ENCODE measurements around the gene EBI3.
"Not testable (repeated sequence)": the region's sequence is repeated elsewhere in the genome, so short reads cannot be mapped to it uniquely, and the experiment has no call there.

The EBI3 gene

DNA sequence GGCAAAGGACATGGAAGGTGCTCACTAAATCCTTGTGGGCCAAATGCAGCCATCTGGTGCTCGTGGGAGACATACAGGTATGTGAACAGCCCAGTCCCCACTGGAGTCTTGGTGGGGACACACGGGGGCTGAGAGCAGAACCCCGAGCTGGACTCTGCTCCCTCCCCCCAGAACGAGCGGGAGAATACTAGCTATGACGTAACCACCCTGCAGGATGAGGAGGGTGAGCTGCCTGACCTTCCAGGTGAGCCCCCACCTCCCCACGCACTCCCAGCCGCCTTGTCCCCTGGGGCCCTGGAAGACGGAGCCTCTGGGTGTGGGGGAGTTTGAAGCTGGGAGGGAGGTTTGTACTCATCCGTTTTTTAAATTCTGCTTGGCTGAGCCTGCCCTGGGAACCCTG lies 13.5 kb upstream of the EBI3 start:
- TF ChIP-seq, protein P1, sequence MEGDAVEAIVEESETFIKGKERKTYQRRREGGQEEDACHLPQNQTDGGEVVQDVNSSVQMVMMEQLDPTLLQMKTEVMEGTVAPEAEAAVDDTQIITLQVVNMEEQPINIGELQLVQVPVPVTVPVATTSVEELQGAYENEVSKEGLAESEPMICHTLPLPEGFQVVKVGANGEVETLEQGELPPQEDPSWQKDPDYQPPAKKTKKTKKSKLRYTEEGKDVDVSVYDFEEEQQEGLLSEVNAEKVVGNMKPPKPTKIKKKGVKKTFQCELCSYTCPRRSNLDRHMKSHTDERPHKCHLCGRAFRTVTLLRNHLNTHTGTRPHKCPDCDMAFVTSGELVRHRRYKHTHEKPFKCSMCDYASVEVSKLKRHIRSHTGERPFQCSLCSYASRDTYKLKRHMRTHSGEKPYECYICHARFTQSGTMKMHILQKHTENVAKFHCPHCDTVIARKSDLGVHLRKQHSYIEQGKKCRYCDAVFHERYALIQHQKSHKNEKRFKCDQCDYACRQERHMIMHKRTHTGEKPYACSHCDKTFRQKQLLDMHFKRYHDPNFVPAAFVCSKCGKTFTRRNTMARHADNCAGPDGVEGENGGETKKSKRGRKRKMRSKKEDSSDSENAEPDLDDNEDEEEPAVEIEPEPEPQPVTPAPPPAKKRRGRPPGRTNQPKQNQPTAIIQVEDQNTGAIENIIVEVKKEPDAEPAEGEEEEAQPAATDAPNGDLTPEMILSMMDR (IDR thresholded peaks at IDR 0.05; ENCODE audit: control extremely low read depth, extremely low read depth, low read depth, missing control alignments): no peak
- DNase-seq (ENCODE audit: extremely low spot score): no peak
- POLR2A ChIA-PET: no interaction called here
- CTCF ChIA-PET: interaction anchor here (0.6 to 1.5 kb wide), 2 partner anchors 9 to 15 kb away, joined by 3 to 6 read pairs; no protein-coding TSS in a partner anchor

DNA sequence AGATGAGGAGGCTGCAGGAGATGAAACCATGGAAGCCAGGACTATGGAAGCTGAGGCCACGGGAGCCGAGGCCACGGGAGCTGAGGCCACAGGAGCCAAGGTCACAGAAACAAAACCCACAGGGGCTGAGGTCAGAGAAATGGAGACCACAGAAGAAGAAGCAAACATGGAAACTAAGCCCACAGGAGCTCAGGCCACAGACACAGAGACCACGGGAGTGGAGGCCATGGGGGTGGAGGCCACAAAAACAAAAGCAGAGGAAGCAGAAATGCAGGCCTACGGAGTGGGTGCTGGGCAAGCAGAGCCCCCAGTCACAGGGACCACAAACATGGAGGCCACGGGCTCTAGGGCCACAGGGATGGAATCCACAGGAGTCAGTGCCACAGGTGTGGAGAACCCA lies 12.5 kb upstream of the EBI3 start:
- ChIA-PET CTCF (interaction anchor here (2.8 to 7.1 kb wide), 2 partner anchors 9 to 12 kb away, joined by 10 to 47 read pairs; no protein-coding TSS in a partner anchor), POLR2A (no interaction called here)
- TF ChIP-seq, protein P1 (IDR thresholded peaks at IDR 0.05; ENCODE audit: control extremely low read depth, extremely low read depth, low read depth, missing control alignments): no peak
- DNase-seq (ENCODE audit: extremely low spot score): no peak

DNA sequence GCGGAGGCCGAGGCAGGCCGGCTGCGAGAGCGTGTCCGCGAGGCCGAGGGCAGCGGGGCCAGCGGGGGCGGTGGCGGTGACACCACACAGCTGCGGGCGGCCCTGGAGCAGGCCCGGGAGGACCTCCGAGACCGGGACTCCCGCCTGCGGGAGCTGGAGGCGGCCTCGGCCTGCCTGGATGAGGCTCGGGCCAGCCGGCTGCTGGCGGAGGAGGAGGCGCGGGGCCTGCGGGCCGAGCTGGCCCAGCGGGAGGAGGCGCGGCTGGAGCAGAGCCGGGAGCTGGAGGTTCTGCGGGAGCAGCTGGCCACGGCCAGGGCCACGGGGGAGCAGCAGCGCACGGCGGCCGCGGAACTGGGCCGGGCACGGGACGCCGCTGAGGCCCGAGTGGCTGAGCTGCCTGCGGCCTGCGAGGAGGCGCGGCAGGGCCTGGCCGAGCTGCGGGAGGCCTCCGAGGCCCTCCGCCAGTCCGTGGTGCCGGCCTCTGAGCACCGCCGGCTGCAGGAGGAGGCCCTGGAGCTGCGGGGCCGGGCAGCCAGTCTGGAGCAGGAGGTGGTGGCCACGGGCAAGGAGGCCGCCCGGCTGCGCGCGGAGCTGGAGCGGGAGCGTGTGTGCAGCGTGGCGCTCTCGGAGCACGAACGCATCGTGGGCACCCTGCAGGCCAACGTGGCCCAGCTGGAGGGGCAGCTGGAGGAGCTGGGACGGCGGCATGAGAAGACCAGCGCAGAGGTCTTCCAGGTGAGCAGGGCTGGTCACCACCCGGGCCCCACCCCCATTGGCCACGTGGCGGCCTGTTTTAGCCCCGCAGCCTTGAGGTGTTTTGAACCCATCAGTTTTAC lies 11.7 kb upstream of the EBI3 start:
- TF ChIP-seq, protein P1 (IDR thresholded peaks at IDR 0.05; ENCODE audit: control extremely low read depth, extremely low read depth, low read depth, missing control alignments): no peak
- ChIA-PET POLR2A (no interaction called here), CTCF (interaction anchor here (2.8 to 7.1 kb wide), 2 partner anchors 10 to 13 kb away, joined by 10 to 47 read pairs; no protein-coding TSS in a partner anchor)
- no peak for DNase-seq (ENCODE audit: extremely low spot score)

DNA sequence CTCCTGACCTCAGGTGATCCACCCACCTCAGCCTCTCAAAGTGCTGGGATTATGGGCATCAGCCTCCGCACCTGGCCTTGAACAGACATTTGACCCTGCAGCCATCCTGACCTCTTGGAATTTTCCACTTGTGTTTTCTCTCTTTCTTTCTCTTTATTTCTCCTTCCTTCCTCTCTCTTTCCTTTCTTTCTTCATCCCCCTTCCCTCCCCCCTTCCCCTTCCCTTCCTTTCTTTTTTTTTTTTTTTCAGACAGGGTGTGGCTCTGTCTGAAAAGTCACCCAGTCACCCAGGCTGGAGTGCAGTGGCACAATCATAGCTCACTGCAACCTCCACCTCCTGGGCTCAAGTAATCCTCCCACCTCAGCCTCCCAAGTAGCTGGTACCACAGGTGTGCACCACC lies 10.8 kb upstream of the EBI3 start:
- DNase-seq (ENCODE audit: extremely low spot score); POLR2A ChIA-PET: not testable (repeated sequence)
- CTCF ChIA-PET: interaction anchor here (1.1 to 7.1 kb wide), 3 partner anchors 10 to 396 kb away, joined by 3 to 47 read pairs (median 10); no protein-coding TSS in a partner anchor

DNA sequence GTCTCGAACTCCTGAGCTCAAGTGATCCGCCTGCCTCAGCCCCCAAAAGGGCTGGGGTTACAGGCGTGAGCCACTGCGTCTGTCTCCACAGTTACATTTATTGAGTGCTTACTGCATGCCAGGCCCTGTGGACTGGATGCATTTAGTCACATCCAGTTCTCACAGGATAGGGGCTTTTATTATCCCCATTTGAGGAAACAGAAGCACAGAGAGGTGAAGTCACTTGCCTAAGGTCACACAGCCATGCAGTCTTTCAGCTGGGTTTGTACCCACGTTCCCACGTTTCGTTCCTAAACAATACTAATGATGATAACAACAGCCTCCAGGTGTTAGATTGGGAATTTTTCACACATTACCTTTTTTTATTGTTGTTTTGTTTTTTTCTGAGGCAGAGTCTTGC lies 9.1 kb upstream of the EBI3 start:
- no peak for DNase-seq (ENCODE audit: extremely low spot score)
- ChIA-PET POLR2A (no interaction called here), CTCF (interaction anchor here (1.0 to 7.1 kb wide), 6 partner anchors 10 to 232 kb away, joined by 3 to 47 read pairs (median 6); partner anchors contain the start of gene EBI3)
- TF ChIP-seq, protein P1 (IDR thresholded peaks at IDR 0.05; ENCODE audit: control extremely low read depth, extremely low read depth, low read depth, missing control alignments): no peak

DNA sequence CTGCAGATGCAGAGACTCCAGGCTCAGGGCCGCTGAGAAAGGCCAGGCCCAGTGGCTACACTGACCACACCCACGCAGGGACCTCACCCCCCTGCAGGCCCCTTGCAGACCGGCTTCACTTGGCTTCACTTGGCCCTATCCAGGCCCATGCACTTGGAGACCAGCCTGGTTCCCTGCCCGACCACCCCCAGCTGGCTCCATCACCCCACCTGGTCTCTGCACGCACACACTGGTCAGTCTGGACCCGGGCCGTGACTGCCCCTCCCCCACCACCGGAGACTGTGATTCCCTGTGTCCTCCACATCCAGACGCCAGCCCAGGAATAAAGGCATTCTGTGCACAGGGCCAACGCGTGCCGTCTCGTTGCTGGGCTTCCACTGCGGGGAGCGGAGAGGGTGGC lies 4.9 kb upstream of the EBI3 start:
- TF ChIP-seq, protein P1 (IDR thresholded peaks at IDR 0.05; ENCODE audit: control extremely low read depth, extremely low read depth, low read depth, missing control alignments): no peak
- POLR2A ChIA-PET: interaction anchor here (0.7 kb wide), 1 partner anchor 110 kb away, joined by 8 read pairs; no protein-coding TSS in a partner anchor
- CTCF ChIA-PET: no interaction called here

DNA sequence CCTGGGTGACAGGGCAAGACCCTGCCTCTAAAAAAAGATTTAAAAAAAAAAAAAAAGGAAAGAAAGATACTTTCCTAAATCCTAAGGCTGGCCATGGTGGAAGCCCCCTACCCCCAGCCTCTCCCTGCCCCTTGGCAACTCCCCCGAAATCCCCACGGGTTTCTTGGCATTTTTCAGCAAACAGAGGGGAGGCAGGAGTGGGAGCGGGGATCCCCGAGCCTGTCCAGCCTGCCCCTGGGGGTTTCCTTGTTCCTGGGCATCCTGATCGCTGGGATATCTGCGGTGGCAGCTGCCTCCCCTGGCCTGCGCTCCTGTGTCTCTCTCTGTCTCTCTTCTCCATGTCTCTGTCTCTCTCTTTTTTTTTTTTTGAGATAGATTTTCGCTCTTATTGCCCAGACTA lies 3.4 kb upstream of the EBI3 start:
- CTCF ChIA-PET: interaction anchor here (1.0 kb wide), 1 partner anchor 127 kb away, joined by 3 read pairs; no protein-coding TSS in a partner anchor
- no peak for DNase-seq (ENCODE audit: extremely low spot score)
- POLR2A ChIA-PET: no interaction called here
- TF ChIP-seq, protein P1 (IDR thresholded peaks at IDR 0.05; ENCODE audit: control extremely low read depth, extremely low read depth, low read depth, missing control alignments): no peak

More for the DNA sequence above, 4.9 kb upstream of the EBI3 start:
- DNase-seq (ENCODE audit: extremely low spot score): no peak

Data from GM10248 (cell line).